Sigmoid colon (tissue), 7 donors: Measurements from ENCODE around the gene GREB1. TPM values are rescaled to one million over a fixed set of nuclear protein-coding genes. Genes with fewer than 3 reads are reported as not detected.

ENCODE experiments used
- DNase-seq: peaks from one replicate; pipeline ENCODE4 v3.0.0-alpha.2; 2019
- H3K27ac ChIP-seq, 4 donors: fragments of 200-600 bp; sonication (generic); one replicate each; pipeline ENCODE4 v1.5.1; 2016 to 2019; ENCODE audit warnings: mild to moderate bottlenecking in 1 of 4
- H3K27me3 ChIP-seq, 3 donors: fragments of 200-600 bp; sonication (generic); one replicate each; pipeline ENCODE4 v1.5.1; 2019; ENCODE audit warnings: mild to moderate bottlenecking in 1 of 3
- H3K36me3 ChIP-seq, 4 donors: fragments of 200-600 bp; sonication (generic); one replicate each; pipeline ENCODE4 v1.5.1; 2016 to 2019
- H3K4me1 ChIP-seq, 4 donors: fragments of 200-600 bp; sonication (generic); one replicate each; pipeline ENCODE4 v1.5.1; 2017 to 2019
- H3K4me3 ChIP-seq, 4 donors: fragments of 200-600 bp; sonication (generic); one replicate each; pipeline ENCODE4 v1.5.1; 2017 to 2019; ENCODE audit warnings: mild to moderate bottlenecking in 2 of 4, moderate library complexity in 1 of 4
- H3K9me3 ChIP-seq, 4 donors: fragments of 200-600 bp in 3 of 4; sonication (generic) in 3 of 4; one replicate each; pipeline versions ENCODE4 v1.5.1 to v1.6.1; 2013 to 2019
- EP300 ChIP-seq, 4 donors: sonication (generic); formaldehyde crosslinking; IDR thresholded peaks; one replicate each; pipeline ENCODE4 v1.6.1; 2017; ENCODE audit warnings: antibody characterized with exemption in 4 of 4
- POLR2A ChIP-seq, 2 donors: fragments of 450-650 bp; IDR thresholded peaks; one replicate each; pipeline ENCODE4 v1.6.1; 2016; ENCODE audit warnings: antibody characterized with exemption in 2 of 2, mild to moderate bottlenecking in 2 of 2, moderate library complexity in 2 of 2
- POLR2AphosphoS5 ChIP-seq, 4 donors: sonication (generic); formaldehyde crosslinking; IDR thresholded peaks; one replicate each; pipeline ENCODE4 v1.6.1; 2017; ENCODE audit warnings: antibody characterized with exemption in 4 of 4
- WGBS, 2 donors: extraction: QIAGEN DNeasy Blood & Tissue Kit; methylation state at CpG; one replicate each; pipeline ENCODE4 v1.1.7; 2013; 5-methylcytosine and 5-hydroxymethylcytosine counted together
- intact Hi-C: fragments of 100-400 bp; cut with DNase I; formaldehyde crosslinking; loops from one replicate; pipeline ENCODE4 v1.15.1; 2023
- polyA plus RNA-seq, 3 donors: library from polyadenylated mRNA; stranded (reverse); fragments of 200-250 nt; gene quantifications; one replicate each; pipeline ENCODE4 v1.2.3, GENCODE V29; 2013
- total RNA-seq, 4 donors: library from RNA; depleted of rRNA; stranded (reverse); fragments of >200 nt; gene quantifications; one replicate each; pipeline ENCODE4 v1.1.0, GENCODE V29; 2016
- TF ChIP-seq, protein P1 (sequence below), 4 experiments: fragments of 450-650 bp in 3 of 4; fragments of 200-600 bp in 1 of 4; IDR thresholded peaks; one replicate each; pipeline ENCODE4 v1.5.1; 2016 to 2019; ENCODE audit warnings: antibody characterized with exemption in 4 of 4, mild to moderate bottlenecking in 3 of 4, moderate library complexity in 2 of 4
- donor health status: healthy with polysubstance abuse.
- donor health status: Bipolar disorder and iron deficiency.
- donor health status: healthy.

The GREB1 gene
- total and polyA plus RNA-seq, 7 donors: 0.28 to 2.5 (median 1.1) TPM; not detected in 1

DNA sequence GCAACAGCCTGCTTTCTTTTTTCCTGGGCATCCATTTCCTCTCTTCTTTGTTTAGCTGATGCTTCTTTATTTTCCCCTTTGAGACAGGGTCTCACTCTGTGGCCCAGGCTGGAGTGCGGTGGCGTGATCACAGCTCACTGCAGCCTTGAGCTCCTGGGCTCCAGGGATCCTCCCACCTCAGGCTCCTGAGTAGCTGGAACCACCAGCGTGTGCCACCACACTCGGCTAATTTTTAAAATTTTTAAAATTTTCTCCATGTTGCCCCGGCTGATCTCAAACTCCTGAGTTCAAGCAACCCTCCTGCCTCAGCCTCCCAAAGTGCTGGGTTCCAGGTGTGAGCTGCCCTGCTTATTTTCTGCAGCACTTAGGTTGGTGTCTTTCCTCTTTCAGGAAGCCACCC, 77.4 kb downstream of the GREB1 start:
- Histone ChIP-seq H3K4me1 (no peaks in the 10 kb centered on the region), H3K27ac (no peak overlapping the region), H3K27me3 (no peaks in the 10 kb centered on the region), H3K4me3 (no peak overlapping the region), H3K9me3 (no peaks in the 10 kb centered on the region), H3K36me3 (no peaks in the 10 kb centered on the region)
- WGBS, 2 donors: 93 to 95% methylated on average over 5 of the region's 5 CpGs
- intact Hi-C loops: no loop called here
- no peak for DNase-seq
- TF ChIP-seq POLR2A (IDR thresholded peaks at IDR 0.05) (no peak), EP300 (IDR thresholded peaks at IDR 0.05) (no peak), POLR2AphosphoS5 (IDR thresholded peaks at IDR 0.05) (no peak)
- TF ChIP-seq, protein P1, sequence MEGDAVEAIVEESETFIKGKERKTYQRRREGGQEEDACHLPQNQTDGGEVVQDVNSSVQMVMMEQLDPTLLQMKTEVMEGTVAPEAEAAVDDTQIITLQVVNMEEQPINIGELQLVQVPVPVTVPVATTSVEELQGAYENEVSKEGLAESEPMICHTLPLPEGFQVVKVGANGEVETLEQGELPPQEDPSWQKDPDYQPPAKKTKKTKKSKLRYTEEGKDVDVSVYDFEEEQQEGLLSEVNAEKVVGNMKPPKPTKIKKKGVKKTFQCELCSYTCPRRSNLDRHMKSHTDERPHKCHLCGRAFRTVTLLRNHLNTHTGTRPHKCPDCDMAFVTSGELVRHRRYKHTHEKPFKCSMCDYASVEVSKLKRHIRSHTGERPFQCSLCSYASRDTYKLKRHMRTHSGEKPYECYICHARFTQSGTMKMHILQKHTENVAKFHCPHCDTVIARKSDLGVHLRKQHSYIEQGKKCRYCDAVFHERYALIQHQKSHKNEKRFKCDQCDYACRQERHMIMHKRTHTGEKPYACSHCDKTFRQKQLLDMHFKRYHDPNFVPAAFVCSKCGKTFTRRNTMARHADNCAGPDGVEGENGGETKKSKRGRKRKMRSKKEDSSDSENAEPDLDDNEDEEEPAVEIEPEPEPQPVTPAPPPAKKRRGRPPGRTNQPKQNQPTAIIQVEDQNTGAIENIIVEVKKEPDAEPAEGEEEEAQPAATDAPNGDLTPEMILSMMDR (IDR thresholded peaks at IDR 0.05): no peak

DNA sequence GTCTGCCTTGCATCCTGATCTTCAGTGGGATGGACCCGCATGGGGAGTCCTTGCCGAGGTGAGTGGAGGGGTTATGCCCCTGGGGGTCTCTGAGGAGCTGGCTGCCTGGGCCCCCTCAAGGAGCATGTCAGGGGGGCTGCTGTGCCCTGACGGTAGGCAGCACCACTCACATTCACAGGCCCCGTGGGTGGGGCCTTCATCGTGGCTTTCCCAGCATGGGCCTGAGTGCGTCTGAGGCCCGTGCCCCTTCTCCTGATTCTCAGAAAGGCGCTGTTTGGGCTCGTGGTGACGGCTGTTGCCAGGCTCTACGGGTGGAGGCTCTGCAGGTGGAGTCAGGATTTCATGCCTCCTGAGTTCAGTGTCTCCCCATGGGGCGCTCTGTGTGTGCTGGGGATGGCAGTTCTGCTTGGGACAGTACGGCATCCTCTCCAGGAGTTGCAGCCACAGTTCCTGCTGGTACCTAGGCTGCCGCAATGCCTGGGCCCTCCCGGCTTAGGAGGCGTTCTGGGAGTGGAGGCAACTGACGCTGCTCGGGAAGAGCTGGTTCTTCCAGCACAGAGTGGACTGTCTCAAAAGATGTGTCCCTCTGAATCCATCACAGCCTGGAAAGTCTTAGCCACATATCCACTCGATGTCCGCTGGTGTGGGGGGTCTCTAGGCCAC, 78.8 kb downstream of the GREB1 start:
- no peak overlapping the region for H3K4me3 ChIP-seq
- 87 to 88% methylated on average over 20 of the region's 20 CpGs for WGBS, 2 donors
- H3K9me3 ChIP-seq: no peaks in the 10 kb centered on the region
- TF ChIP-seq, protein P1 (IDR thresholded peaks at IDR 0.05): no peak
- TF ChIP-seq POLR2A (IDR thresholded peaks at IDR 0.05) (no peak), POLR2AphosphoS5 (IDR thresholded peaks at IDR 0.05) (no peak), EP300 (IDR thresholded peaks at IDR 0.05) (no peak)
- H3K4me1 ChIP-seq: no peaks in the 10 kb centered on the region
- no peaks in the 10 kb centered on the region for H3K36me3 ChIP-seq
- no peaks in the 10 kb centered on the region for H3K27me3 ChIP-seq
- no peak for DNase-seq
- no peak overlapping the region for H3K27ac ChIP-seq
- intact Hi-C loops: no loop called here

DNA sequence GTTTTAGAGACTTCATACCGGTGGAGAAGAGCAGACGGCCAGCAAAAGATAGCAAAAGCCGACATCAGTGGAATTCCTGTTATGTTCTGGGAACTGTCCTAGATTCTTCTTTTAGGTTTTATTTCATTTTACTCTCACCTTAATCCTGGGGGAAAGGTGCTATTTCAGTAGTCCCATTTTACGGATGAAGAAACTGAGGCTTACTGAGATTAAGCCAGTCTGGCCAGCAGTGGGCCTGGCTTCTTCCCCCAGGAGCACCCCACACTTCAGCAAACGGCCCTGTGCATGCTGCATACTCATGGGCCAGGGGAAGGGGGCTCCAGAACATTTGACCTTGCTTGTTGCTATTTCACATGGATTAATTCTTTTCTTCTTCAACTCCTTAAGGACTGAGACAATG, 79.5 kb downstream of the GREB1 start:
- DNase-seq: no peak
- Histone ChIP-seq H3K4me3 (no peak overlapping the region), H3K27me3 (no peaks in the 10 kb centered on the region), H3K36me3 (no peaks in the 10 kb centered on the region), H3K9me3 (no peaks in the 10 kb centered on the region), H3K27ac (no peak overlapping the region), H3K4me1 (no peaks in the 10 kb centered on the region)
- TF ChIP-seq EP300 (IDR thresholded peaks at IDR 0.05) (no peak), POLR2A (IDR thresholded peaks at IDR 0.05) (no peak), POLR2AphosphoS5 (IDR thresholded peaks at IDR 0.05) (no peak)
- TF ChIP-seq, protein P1 (IDR thresholded peaks at IDR 0.05): no peak
- intact Hi-C loops: no loop called here
- 90 to 92% methylated on average over 5 of the region's 5 CpGs for WGBS, 2 donors

DNA sequence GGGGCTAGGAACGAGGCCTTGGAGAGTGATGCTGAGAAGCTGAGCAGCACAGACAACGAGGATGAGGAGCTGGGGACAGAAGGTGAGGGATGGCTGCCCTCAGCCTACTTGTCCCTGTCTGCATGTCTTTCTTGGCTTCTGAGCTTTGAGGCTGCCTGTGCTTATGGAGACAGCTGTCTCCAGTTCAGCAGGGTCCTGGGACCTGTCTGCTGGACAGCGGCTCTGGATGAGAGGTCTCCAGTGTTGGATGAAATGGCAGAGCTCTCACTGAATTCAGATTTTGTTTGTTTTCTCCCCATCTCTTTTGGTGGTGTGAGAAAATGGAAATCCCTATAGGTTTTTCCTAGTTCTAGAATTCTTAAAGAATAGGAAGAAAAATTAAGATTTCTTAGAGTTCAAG, 81.4 kb downstream of the GREB1 start:
- H3K36me3 ChIP-seq: no peaks in the 10 kb centered on the region
- no peaks in the 10 kb centered on the region for H3K4me1 ChIP-seq
- no peak for DNase-seq
- no peaks in the 10 kb centered on the region for H3K9me3 ChIP-seq
- H3K4me3 ChIP-seq: no peak overlapping the region
- H3K27me3 ChIP-seq: no peaks in the 10 kb centered on the region
- no peak overlapping the region for H3K27ac ChIP-seq
- TF ChIP-seq EP300 (IDR thresholded peaks at IDR 0.05): no peak
- TF ChIP-seq, protein P1 (IDR thresholded peaks at IDR 0.05): no peak
- no peak for TF ChIP-seq POLR2A (IDR thresholded peaks at IDR 0.05)
- TF ChIP-seq POLR2AphosphoS5 (IDR thresholded peaks at IDR 0.05): no peak
- intact Hi-C loops: no loop called here
- 80 to 84% methylated on average over 3 of the region's 3 CpGs for WGBS, 2 donors
